Measurements from ENCODE around the gene DCDC1. TPM values are rescaled to one million over a fixed set of nuclear protein-coding genes. Genes with fewer than 3 reads are reported as not detected.

DCDC1 gene
- total RNA-seq, 4 donors from 2014 or later: 0.06 to 1.7 (median 0.36) TPM; not detected in 1

- ATAC-seq (ENCODE audit: low FRiP score): no peak
- no peak for TF ChIP-seq CTCF (IDR thresholded peaks at IDR 0.05)
- no peak for DNase-seq (ENCODE audit: low spot score)
These were observed 516.1 kb downstream of the DCDC1 start for GRCh38 chr11:30853439-30853838.

GRCh38 chr11:30852645-30853044 lies 516.9 kb downstream of the DCDC1 start:
- TF ChIP-seq CTCF (IDR thresholded peaks at IDR 0.05): no peak
- ATAC-seq (ENCODE audit: low FRiP score): no peak

GRCh38 chr11:30852091-30852490 lies 517.4 kb downstream of the DCDC1 start:
- no peak for TF ChIP-seq CTCF (IDR thresholded peaks at IDR 0.05)
- DNase-seq (ENCODE audit: low spot score) (no peak), ATAC-seq (ENCODE audit: low FRiP score) (no peak)

More at GRCh38 chr11:30852645-30853044, 516.9 kb downstream of the DCDC1 start:
- no peak for DNase-seq (ENCODE audit: low spot score)

GRCh38 chr11:30837252-30837651 lies 532.3 kb downstream of the DCDC1 start:
- ATAC-seq (ENCODE audit: low FRiP score) (no peak), DNase-seq (ENCODE audit: low spot score) (no peak)
- no peak for TF ChIP-seq CTCF (IDR thresholded peaks at IDR 0.05)

- ATAC-seq (ENCODE audit: low FRiP score) (no peak), DNase-seq (ENCODE audit: low spot score) (no peak)
- no peak for TF ChIP-seq CTCF (IDR thresholded peaks at IDR 0.05)
These were observed 536.7 kb downstream of the DCDC1 start for GRCh38 chr11:30832831-30833230.

- ATAC-seq (ENCODE audit: low FRiP score) (no peak), DNase-seq (ENCODE audit: low spot score) (no peak)
- TF ChIP-seq CTCF (IDR thresholded peaks at IDR 0.05): no peak
These were observed 538.9 kb downstream of the DCDC1 start for GRCh38 chr11:30830681-30831080.

GRCh38 chr11:30826911-30827310 lies 542.6 kb downstream of the DCDC1 start:
- ATAC-seq (ENCODE audit: low FRiP score): no peak
- TF ChIP-seq CTCF (IDR thresholded peaks at IDR 0.05): no peak
- no peak for DNase-seq (ENCODE audit: low spot score)
